Tibial artery (tissue), 4 donors: Measurements from ENCODE around the gene MAN1C1.

ENCODE experiments used
- DNase-seq, 2 donors: peaks; one replicate each; pipeline ENCODE4 v3.0.0-alpha.2; 2019
- H3K27ac ChIP-seq, 2 donors: fragments of 200-600 bp; sonication (generic) in 1 of 2; 1 replicate in 1 of 2; 2 replicates in 1 of 2; pipeline ENCODE4 v1.5.1; 2018 to 2019; ENCODE audit warnings: mild to moderate bottlenecking in 1 of 2
- H3K27me3 ChIP-seq, 2 donors: fragments of 200-600 bp; sonication (generic) in 1 of 2; one replicate each; pipeline versions ENCODE4 v1.5.1 to v1.6.0; 2016 to 2019
- H3K36me3 ChIP-seq, 3 donors: fragments of 200-600 bp; sonication (generic) in 2 of 3; one replicate each; pipeline ENCODE4 v1.5.1; 2016 to 2019; ENCODE audit warnings: mild to moderate bottlenecking in 2 of 3
- H3K4me1 ChIP-seq, 4 donors: fragments of 200-600 bp; sonication (generic) in 2 of 4; 1 replicate in 3 of 4; 2 replicates in 1 of 4; pipeline ENCODE4 v1.5.1; 2016 to 2019
- H3K4me3 ChIP-seq, 2 donors: fragments of 200-600 bp; sonication (generic) in 1 of 2; 1 replicate in 1 of 2; 2 replicates in 1 of 2; pipeline ENCODE4 v1.5.1; 2018 to 2019; ENCODE audit warnings: mild to moderate bottlenecking in 2 of 2
- H3K9me3 ChIP-seq, 3 donors: fragments of 200-600 bp; sonication (generic) in 1 of 3; one replicate each; pipeline ENCODE4 v1.5.1; 2016 to 2019
- CTCF ChIP-seq, 2 experiments: fragments of 200-600 bp in 1 of 2; fragments of 450-650 bp in 1 of 2; IDR thresholded peaks; one replicate each; pipeline ENCODE4 v1.5.1; 2017 to 2019; ENCODE audit warnings: antibody characterized with exemption in 2 of 2, mild to moderate bottlenecking in 1 of 2, moderate library complexity in 1 of 2
- intact Hi-C: fragments of 100-400 bp; cut with DNase I; formaldehyde crosslinking; loops from one replicate; pipeline ENCODE4 v1.15.0; 2023; ENCODE audit warnings: low total_unique reads

Gene MAN1C1

GRCh38 chr1:25826571-25826970 is 210.0 kb downstream of the MAN1C1 start:
- TF ChIP-seq CTCF (IDR thresholded peaks at IDR 0.05), result no peak
- no peaks in the 10 kb centered on the region for H3K9me3 ChIP-seq
- no peaks in the 10 kb centered on the region for H3K27me3 ChIP-seq
- peaks cover 48 to 75% (median 67%) of the 10 kb centered on the region in 3 donors for H3K36me3 ChIP-seq
- no peak overlapping the region for H3K27ac ChIP-seq
- no peak overlapping the region for H3K4me3 ChIP-seq
- intact Hi-C loops, result loop anchor here (5.0 kb wide), 1 partner anchor 746 kb away; no protein-coding TSS in a partner anchor
- no peak for DNase-seq
- H3K4me1 ChIP-seq, result peaks cover 0 to 8% (median 6%) of the 10 kb centered on the region in 4 donors

- intact Hi-C loops, result loop anchor here (5.0 kb wide), 1 partner anchor 744 kb away; no protein-coding TSS in a partner anchor
- H3K4me3 ChIP-seq, result no peak overlapping the region
- no peak overlapping the region for H3K27ac ChIP-seq
- no peaks in the 10 kb centered on the region for H3K9me3 ChIP-seq
- no peak for TF ChIP-seq CTCF (IDR thresholded peaks at IDR 0.05)
- no peaks in the 10 kb centered on the region for H3K4me1 ChIP-seq
- DNase-seq, result no peak
- H3K27me3 ChIP-seq, result no peaks in the 10 kb centered on the region
- H3K36me3 ChIP-seq, result peaks cover 67 to 88% (median 86%) of the 10 kb centered on the region in 3 donors
Measured at GRCh38 chr1:25828491-25828890, 211.9 kb downstream of the MAN1C1 start.

GRCh38 chr1:25829046-25829445 is 212.5 kb downstream of the MAN1C1 start:
- Histone ChIP-seq H3K4me3 (no peak overlapping the region), H3K4me1 (no peaks in the 10 kb centered on the region), H3K27me3 (no peaks in the 10 kb centered on the region), H3K9me3 (no peaks in the 10 kb centered on the region), H3K27ac (no peak overlapping the region), H3K36me3 (peaks cover 70 to 91% (median 88%) of the 10 kb centered on the region in 3 donors)
- intact Hi-C loops, result loop anchor here (5.0 kb wide), 1 partner anchor 743 kb away; no protein-coding TSS in a partner anchor
- no peak for TF ChIP-seq CTCF (IDR thresholded peaks at IDR 0.05)
- DNase-seq, result no peak

DNA sequence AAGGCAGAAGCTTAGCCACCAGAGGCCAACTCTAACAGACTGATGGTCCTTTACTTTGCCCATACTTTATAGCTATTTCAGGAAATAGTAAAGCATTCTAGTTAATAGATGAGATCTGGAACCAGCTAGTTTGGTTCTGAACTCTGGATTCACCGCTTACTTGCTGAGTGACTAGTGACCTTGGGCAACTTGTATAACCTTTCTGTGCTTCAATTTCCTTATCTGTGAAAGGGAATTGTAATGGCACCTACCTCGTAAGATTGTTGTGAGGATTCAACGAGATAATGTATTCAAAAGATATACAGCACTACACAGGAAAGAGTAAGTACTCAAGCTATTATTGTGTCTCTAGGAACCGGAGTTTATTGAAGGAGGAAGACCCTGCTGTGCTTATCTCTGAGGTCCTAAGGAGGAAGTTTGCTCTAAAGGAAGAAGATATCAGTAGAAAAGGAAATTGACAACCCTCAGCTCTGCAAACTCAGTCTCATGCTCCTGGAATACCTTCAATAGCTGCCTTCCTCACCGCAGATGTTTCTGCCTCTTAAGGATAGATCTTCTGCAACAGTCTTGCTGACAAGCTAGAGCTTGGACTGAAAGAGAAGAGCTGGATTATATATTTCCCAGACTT is 215.1 kb downstream of the MAN1C1 start:
- peaks cover 68 to 86% (median 73%) of the 10 kb centered on the region in 3 donors for H3K36me3 ChIP-seq
- intact Hi-C loops, result no loop called here
- H3K27me3 ChIP-seq, result no peaks in the 10 kb centered on the region
- H3K4me1 ChIP-seq, result no peaks in the 10 kb centered on the region
- no peak for DNase-seq
- H3K27ac ChIP-seq, result no peak overlapping the region
- TF ChIP-seq CTCF (IDR thresholded peaks at IDR 0.05), result no peak
- H3K4me3 ChIP-seq, result no peak overlapping the region
- no peaks in the 10 kb centered on the region for H3K9me3 ChIP-seq

- TF ChIP-seq CTCF (IDR thresholded peaks at IDR 0.05), result no peak
- H3K36me3 ChIP-seq, result peaks cover 60 to 78% (median 65%) of the 10 kb centered on the region in 3 donors
- no peak overlapping the region for H3K27ac ChIP-seq
- H3K4me1 ChIP-seq, result no peaks in the 10 kb centered on the region
- H3K27me3 ChIP-seq, result no peaks in the 10 kb centered on the region
- DNase-seq, result no peak
- intact Hi-C loops, result no loop called here
- H3K4me3 ChIP-seq, result no peak overlapping the region
- H3K9me3 ChIP-seq, result no peaks in the 10 kb centered on the region
Measured at GRCh38 chr1:25832336-25833037, 215.9 kb downstream of the MAN1C1 start.
